GM19324 (cell line): Measurements from ENCODE around the gene LAMA3.

Source experiments
- ATAC-seq: cut with Tn5 transposase; IDR thresholded peaks from one replicate; pipeline ENCODE4 v1.9.1; 2021; ENCODE audit warnings: mild to moderate bottlenecking, moderate library complexity; ENCODE audit not compliant: unreplicated experiment, low FRiP score

LAMA3 gene

DNA sequence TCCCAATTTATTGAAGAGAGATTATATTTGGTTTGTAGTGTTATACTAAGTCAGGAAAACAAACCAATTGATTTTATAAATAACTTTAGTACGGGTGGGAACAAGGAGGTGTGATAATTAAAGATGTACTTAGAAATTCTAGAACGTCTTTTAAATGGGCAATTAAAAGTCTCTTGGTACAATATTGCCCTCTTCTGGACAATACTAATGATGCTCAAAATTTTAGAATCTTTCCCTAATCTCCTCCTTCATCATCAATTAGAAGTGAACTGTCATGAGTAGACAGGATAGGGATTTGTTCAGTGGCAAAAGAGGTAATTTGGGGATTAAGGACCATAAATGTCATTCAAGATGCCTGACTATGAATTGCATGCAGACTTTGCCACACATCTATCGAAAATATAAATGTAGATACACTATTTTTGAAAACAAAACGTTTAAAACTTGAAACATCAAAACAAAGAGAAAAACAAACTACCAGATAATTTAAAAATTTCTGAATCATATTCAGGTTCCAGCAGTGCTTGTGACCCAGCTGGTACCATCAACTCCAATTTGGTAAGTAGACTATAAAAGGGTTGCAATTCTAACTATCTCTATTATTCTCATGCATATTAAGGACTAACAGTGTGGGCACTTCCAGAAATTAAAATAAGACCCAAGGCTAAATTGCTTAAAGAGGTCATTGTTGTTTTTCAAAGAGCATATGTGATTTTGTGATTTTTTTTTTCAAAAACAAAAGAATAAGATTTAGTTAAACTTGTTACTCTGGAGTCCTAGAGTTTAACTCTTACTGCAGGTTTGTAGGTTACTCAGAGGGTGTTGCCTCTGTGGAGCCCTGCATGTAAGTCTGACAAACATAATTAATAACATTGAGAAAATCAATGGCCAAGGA lies 123.5 kb downstream of the LAMA3 start:
- no peak for ATAC-seq

- ATAC-seq: no peak
Observed at GRCh38 chr18:23814991-23815614, 125.8 kb downstream of the LAMA3 start.

DNA sequence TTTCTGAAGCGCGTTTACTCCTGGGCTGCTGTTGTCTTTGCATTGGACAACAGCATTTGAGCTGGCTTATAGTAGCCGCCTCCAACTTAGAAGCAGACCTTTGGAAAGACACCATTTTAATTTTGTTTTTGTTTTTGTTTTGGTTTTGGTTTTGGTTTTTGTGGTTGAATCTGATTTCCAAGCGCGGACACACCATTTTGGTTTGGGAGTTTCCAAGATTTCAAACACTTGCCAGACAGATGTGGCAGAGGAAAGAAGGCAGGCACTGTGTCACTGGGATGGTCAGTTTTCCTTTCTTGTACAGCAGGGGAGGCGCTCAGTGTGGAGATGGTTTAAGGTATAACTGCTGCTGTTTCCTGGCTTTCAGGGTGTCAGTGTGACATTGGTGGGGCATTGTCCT lies 126.8 kb downstream of the LAMA3 start:
- no peak for ATAC-seq

- ATAC-seq: no peak
Observed at GRCh38 chr18:23816740-23817139, 127.5 kb downstream of the LAMA3 start.

- no peak for ATAC-seq
Observed at GRCh38 chr18:23819001-23819400, 129.7 kb downstream of the LAMA3 start.

DNA sequence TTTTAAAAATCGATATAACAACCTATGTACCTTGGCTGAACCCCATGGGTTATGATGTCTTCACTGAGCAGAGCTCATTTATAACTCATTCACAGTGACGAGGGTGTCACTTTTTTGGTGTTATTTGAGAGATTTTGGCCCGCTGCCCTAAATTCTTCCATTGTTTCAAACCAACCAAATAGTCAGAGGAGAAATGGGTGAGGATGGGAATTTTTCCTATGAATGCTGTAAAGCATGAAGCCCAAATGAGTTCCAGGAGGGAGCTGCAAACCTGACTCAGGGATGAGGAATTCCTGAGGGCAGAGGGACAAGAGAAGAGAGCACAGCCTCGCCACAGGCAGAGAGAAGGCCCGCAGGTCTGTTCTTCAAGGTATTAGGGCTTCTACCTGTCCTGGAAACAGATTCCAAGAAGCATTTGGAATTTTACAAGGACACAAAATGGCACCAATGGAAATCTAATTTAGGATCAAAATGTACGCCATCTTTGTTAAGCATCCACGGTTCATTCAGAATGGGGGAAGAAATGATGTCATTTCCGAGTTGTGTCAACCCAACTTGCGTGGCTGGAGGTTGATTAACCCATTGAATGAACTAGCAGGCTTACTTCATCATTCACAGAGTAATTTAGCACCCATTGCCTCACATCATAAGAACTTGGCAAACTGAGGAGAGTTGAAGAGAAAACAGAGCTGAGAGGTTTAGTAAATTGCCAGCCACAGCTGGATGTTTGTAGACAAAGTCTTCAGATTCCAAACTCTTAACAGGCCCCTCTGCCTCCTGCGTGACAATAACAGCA lies 133.5 kb downstream of the LAMA3 start:
- ATAC-seq: no peak

- no peak for ATAC-seq
Observed at GRCh38 chr18:23824240-23824639, 135.0 kb downstream of the LAMA3 start.

- ATAC-seq: no peak
Observed at GRCh38 chr18:23824669-23825068, 135.4 kb downstream of the LAMA3 start.

DNA sequence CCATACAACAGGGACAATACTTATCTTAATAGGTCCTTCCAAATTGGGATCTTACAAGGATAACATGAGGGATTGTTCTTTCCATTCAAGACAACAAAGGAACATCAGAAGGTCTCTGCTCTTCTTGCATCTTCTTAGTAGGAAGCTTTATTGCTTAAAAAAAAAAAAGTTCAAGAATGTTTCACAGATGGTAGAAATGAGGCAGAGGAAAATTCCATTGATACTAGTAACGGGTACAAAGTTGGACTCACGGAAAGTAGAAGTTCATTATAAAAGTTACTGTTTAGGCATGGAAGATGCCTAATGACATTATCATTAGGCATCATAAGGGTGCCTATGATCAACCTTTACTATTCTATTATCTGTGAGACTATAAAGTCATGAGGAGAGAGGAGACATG lies 136.2 kb downstream of the LAMA3 start:
- ATAC-seq: no peak

- ATAC-seq: peak; percentile 68
Observed at GRCh38 chr18:23825978-23826405, 136.7 kb downstream of the LAMA3 start.

DNA sequence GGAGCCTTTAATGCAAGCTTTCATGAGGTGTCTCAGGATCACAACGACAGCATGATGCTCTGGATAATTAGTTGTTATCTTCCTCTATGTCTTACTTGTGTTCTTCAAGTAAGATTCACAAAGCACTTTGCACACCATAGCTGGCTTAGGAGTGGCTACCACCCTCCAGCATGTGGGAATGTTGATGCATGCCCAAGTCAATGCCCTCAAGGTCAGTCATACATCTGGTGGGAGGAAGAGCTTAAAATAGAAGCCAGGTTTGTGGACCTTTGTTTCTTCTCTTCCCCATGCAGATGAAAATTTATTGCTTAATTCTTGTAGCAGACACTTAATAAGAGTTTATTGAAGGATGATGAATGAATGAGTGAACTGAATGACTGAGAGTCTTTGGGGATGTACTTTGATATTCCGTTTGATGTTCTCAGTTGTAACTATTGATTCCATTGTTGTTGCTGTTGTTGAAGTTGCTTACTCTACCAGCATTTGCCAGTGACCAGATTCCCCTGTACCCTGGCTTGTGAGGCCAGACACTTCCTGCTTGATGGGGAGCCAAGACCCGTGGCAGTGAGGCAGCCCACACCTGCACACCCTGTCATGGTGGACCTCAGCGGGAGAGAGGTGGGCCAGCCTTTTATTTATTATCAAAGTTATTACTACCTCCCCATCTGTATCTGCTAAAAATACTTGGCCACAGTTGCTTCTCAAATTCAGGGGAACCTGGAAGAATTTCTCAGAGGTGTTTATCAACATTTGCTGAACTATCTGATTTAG lies 137.8 kb downstream of the LAMA3 start:
- ATAC-seq: no peak

GRCh38 chr18:23827681-23828080 lies 138.4 kb downstream of the LAMA3 start:
- ATAC-seq: no peak

GRCh38 chr18:23828426-23828825 lies 139.2 kb downstream of the LAMA3 start:
- ATAC-seq: peak; percentile 55

DNA sequence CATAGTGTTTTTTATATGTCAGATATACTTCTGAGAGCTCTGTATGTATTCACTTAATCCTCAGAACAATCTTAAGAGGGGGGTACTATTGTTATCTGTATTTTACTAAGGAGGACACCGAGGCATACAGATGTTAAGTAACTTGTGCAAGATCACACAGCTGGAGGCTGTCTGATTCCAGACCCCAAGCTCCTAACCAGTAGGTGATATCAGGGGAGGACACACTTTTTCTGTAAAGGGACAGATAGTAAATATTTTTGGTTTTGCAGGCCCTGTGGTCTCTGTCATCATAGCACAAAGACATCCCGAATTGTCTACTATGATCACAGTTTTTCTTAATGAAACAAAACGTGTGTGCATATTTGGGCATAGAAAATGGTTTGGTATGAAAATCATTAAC lies 143.7 kb downstream of the LAMA3 start:
- no peak for ATAC-seq

DNA sequence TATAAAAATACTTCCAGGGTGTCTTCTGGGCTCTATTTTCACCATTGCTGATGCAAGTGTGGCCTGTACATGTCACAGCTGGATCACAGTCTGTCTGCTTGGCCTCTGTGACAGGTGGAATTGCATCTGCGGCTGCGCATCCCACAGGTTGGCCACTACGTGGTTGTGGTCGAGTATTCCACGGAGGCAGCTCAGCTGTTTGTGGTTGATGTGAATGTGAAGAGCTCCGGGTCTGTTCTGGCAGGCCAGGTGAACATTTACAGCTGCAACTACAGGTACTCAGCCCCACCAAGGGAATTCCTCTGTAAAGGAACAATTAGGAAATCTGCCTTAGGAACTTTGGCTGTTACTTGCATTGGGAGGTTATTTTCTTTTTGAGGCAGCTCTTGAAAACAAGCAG lies 144.5 kb downstream of the LAMA3 start:
- ATAC-seq: no peak

- ATAC-seq: no peak
Observed at GRCh38 chr18:23835091-23835490, 145.8 kb downstream of the LAMA3 start.

DNA sequence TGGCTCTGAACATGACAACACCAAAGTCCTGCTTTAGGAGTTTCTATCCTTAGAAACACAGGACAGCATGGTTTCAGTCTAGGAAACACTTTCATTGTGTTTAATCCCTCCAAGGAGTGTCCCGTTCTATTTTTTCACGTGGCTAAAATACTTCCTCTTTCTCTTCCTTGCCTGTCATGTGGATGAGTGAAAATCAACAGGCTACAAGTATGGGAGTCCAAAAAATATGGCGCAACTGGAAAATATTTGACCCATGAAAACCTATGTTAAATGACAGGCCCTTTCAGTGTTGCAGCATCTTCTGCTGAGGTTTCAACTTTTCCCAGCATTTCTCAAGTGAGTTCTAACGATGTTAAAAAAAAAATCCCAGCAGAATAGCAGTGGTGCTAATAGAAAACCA lies 146.3 kb downstream of the LAMA3 start:
- ATAC-seq: no peak

DNA sequence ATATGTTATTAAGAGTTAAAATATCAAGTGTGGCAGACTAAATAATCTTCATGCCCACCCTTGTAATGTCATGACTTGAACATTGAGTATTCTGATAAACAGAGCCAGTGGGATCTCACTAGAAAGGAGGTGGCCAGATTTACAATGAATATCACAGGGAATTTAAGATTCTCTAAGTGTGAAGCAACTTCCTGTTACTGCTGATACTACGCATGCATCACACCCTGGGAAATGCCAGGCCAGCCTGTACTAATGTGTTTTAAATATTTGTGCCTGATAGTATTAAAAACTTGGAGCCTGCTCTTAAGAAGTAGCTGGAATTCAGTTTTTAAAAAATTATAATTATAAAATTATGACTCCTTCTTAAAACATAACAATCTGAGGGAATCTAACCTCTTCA lies 148.3 kb downstream of the LAMA3 start:
- no peak for ATAC-seq

DNA sequence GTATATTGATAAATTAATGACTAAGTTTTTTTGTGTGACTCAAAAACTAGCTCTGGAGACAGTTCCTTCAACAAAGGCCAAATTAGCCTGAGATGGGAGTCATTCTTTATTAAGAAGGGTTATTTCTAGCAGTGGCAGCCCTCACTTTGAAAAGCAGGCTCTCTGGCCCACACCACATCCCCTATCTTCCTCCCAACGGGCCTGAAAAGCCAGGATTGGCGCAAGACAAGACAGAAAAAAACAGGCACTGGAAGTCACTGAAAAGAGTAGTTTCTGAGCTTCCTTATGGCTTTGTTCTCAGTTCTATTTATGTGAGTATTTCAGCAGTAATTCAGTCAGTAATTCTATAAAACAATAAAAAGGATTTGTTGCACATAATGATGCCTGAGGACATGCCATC lies 149.0 kb downstream of the LAMA3 start:
- ATAC-seq: no peak

DNA sequence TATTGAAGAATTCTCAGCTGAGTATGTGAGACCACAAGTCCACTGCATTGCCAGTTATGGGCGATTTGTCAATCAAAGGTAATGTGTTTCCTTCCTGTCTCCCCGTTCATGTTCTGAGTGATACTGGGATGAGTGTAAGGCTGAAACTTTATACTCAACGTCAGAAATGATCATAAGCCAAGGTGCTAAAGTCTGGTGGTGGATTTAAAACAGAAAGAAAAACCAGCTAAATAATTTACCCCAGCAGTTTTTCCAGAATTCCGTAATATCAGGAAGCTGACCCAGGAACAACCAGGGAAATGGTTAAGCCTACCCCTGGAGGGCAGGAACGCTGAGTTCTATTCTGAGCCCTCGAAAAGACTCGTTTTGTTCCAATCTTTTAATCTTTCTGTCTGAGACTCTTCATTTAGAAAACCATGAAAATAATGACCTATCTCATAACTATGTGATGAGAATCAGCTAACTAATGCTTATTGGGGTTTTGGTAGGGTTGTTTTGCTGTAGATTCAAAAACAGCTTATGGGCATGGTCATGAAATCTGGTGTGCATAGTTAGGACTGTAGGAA lies 149.6 kb downstream of the LAMA3 start:
- ATAC-seq: no peak
